GM18907 (cell line): ENCODE results near the gene UPP1.

ENCODE experiments used
- ATAC-seq: cut with Tn5 transposase; IDR thresholded peaks from one replicate; pipeline ENCODE4 v1.9.1; 2021; ENCODE audit warnings: mild to moderate bottlenecking, moderate library complexity; ENCODE audit not compliant: unreplicated experiment

Gene UPP1

GRCh38 chr7:48150086-48150485, 61.0 kb downstream of the UPP1 start:
- ATAC-seq: no peak

GRCh38 chr7:48154792-48155413, 65.8 kb downstream of the UPP1 start:
- peak; percentile 79 for ATAC-seq
